ENCODE data around the gene SUCNR1. TPM values are rescaled to one million over a fixed set of nuclear protein-coding genes. Genes with fewer than 3 reads are reported as not detected.

The SUCNR1 gene
- total RNA-seq, 1 experiment from 2014 or later, result 0.41 TPM

GRCh38 chr3:151877269-151877668 is 3.8 kb downstream of the SUCNR1 start:
- intact Hi-C loops (cut with micrococcal nuclease; ENCODE audit: unreplicated experiment), result no loop called here
- no peak for TF ChIP-seq EZH2 (IDR thresholded peaks at IDR 0.05; ENCODE audit: borderline replicate concordance, low read depth, low read length, poor library complexity, severe bottlenecking)
- TF ChIP-seq CTCF (conservative IDR thresholded peaks at IDR 0.05; ENCODE audit: low read depth, low read length), result no peak
- POLR2A ChIA-PET (ENCODE audit: low non-redundant PET), result no interaction called here
- Histone ChIP-seq H3K36me3 (ENCODE audit: insufficient read depth, low read length, poor library complexity, severe bottlenecking) (no peaks in the 10 kb centered on the region), H3K4me3 (ENCODE audit: low read depth, low read length, poor library complexity, severe bottlenecking) (no peak overlapping the region), H3K27ac (ENCODE audit: low read depth, low read length, poor library complexity, severe bottlenecking) (no peak overlapping the region), H3K4me1 (ENCODE audit: insufficient read depth, low read length, poor library complexity, severe bottlenecking) (peaks cover 24% of the 10 kb centered on the region), H3K9me3 (ENCODE audit: low read depth, low read length, poor library complexity, severe bottlenecking) (no peaks in the 10 kb centered on the region), H3K27me3 (replicated peaks; ENCODE audit: insufficient read depth, low read depth, low read length, poor library complexity) (no peaks in the 10 kb centered on the region)
- no TSS peak for BruUV-seq (replicated peaks)
- DNase-seq (ENCODE audit: low spot score), result no peak
- CTCF ChIA-PET, result no interaction called here

GRCh38 chr3:151878465-151878864 is 5.0 kb downstream of the SUCNR1 start:
- H3K36me3 ChIP-seq (ENCODE audit: insufficient read depth, low read length, poor library complexity, severe bottlenecking), result no peaks in the 10 kb centered on the region
- TF ChIP-seq CTCF (conservative IDR thresholded peaks at IDR 0.05; ENCODE audit: low read depth, low read length) (no peak), EZH2 (IDR thresholded peaks at IDR 0.05; ENCODE audit: borderline replicate concordance, low read depth, low read length, poor library complexity, severe bottlenecking) (no peak)
- no peaks in the 10 kb centered on the region for H3K27me3 ChIP-seq (replicated peaks; ENCODE audit: insufficient read depth, low read depth, low read length, poor library complexity)
- no peak overlapping the region for H3K4me3 ChIP-seq (ENCODE audit: low read depth, low read length, poor library complexity, severe bottlenecking)
- intact Hi-C loops (cut with micrococcal nuclease; ENCODE audit: unreplicated experiment), result no loop called here
- POLR2A ChIA-PET (ENCODE audit: low non-redundant PET), result no interaction called here
- no peak overlapping the region for H3K27ac ChIP-seq (ENCODE audit: low read depth, low read length, poor library complexity, severe bottlenecking)
- CTCF ChIA-PET, result no interaction called here
- no TSS peak for BruUV-seq (replicated peaks)
- H3K4me1 ChIP-seq (ENCODE audit: insufficient read depth, low read length, poor library complexity, severe bottlenecking), result peaks cover 12% of the 10 kb centered on the region
- no peak for DNase-seq (ENCODE audit: low spot score)
- H3K9me3 ChIP-seq (ENCODE audit: low read depth, low read length, poor library complexity, severe bottlenecking), result no peaks in the 10 kb centered on the region

- H3K4me3 ChIP-seq (ENCODE audit: low read depth, low read length, poor library complexity, severe bottlenecking), result no peak overlapping the region
- H3K27me3 ChIP-seq (replicated peaks; ENCODE audit: insufficient read depth, low read depth, low read length, poor library complexity), result no peaks in the 10 kb centered on the region
- peaks cover 10% of the 10 kb centered on the region for H3K4me1 ChIP-seq (ENCODE audit: insufficient read depth, low read length, poor library complexity, severe bottlenecking)
- no peak overlapping the region for H3K27ac ChIP-seq (ENCODE audit: low read depth, low read length, poor library complexity, severe bottlenecking)
- intact Hi-C loops (cut with micrococcal nuclease; ENCODE audit: unreplicated experiment), result no loop called here
- no peak for DNase-seq (ENCODE audit: low spot score)
- no peaks in the 10 kb centered on the region for H3K36me3 ChIP-seq (ENCODE audit: insufficient read depth, low read length, poor library complexity, severe bottlenecking)
- no TSS peak for BruUV-seq (replicated peaks)
- no peak for TF ChIP-seq CTCF (conservative IDR thresholded peaks at IDR 0.05; ENCODE audit: low read depth, low read length)
- TF ChIP-seq EZH2 (IDR thresholded peaks at IDR 0.05; ENCODE audit: borderline replicate concordance, low read depth, low read length, poor library complexity, severe bottlenecking), result no peak
- CTCF ChIA-PET, result no interaction called here
- POLR2A ChIA-PET (ENCODE audit: low non-redundant PET), result no interaction called here
- no peaks in the 10 kb centered on the region for H3K9me3 ChIP-seq (ENCODE audit: low read depth, low read length, poor library complexity, severe bottlenecking)
Observed at GRCh38 chr3:151879037-151879436, 5.6 kb downstream of the SUCNR1 start.
